ENCODE data around the gene KMT5B. TPM values are rescaled to one million over a fixed set of nuclear protein-coding genes. Genes with fewer than 3 reads are reported as not detected.
A peak's percentile ranks its signal among the peaks of the same experiment; 100 is the strongest.

KMT5B gene
- total and polyA plus RNA-seq, 2 of the 13 experiments (the other 11 are each of a cell fraction or from before 2014, with no cell fraction given) = 17.6 to 23.7 TPM

DNA sequence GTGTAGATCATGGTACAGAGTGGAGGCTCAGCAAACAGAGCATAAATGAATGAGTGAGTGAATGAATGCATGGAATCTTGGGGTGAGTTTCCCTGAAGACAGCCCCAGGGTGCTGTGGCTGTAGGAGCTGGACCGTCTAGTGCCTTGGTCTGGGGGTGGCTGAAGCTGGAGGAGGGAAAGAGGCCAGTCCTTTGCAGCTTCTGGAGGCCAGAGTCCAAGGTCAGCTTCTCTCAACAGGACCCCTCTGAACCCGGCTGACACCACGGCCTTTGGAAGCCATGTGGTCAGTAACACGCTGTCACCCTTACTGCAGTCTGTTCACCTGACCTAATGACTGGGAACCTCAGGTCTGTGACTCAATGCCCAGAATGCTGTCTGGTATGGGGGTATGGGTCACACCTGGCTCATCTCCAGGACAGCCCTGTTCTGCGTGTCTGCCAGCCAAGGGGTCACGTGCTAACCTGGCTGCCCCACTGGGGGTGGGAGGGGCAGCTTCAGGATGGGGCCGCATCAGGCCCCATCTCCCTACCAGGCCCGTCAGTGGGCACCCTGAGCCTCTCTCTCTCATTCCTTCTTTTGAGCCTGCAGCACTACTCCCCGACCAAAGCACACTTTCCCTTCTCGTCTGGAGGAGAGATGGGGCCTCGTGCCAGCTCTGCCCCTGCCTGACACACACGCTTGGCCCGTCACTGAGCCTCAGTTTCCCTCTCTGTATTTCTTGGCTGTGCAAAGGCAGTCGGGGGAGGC lies 67.8 kb downstream of the KMT5B start (continued):
- TF ChIP-seq NAIF1 (CRISPR knock-in tag; IDR thresholded peaks at IDR 0.05; ENCODE audit: borderline replicate concordance) (no peak), ZNF430 (CRISPR knock-in tag; IDR thresholded peaks at IDR 0.05) (peak; percentile 72), ZNF703 (CRISPR knock-in tag; IDR thresholded peaks at IDR 0.05; ENCODE audit: borderline replicate concordance) (no peak), GFI1 (CRISPR knock-in tag; IDR thresholded peaks at IDR 0.05; ENCODE audit: borderline replicate concordance) (peak; percentile 79), SYNCRIP (IDR thresholded peaks at IDR 0.05; ENCODE audit: insufficient read depth, low read depth, low read length) (no peak), KMT2B (CRISPR knock-in tag; IDR thresholded peaks at IDR 0.05) (0 out of 2 replicates have a peak, but pooled peaks have one; percentile 53), SOX6 (IDR thresholded peaks at IDR 0.05) (no peak), SOX6 (CRISPR knock-in tag; IDR thresholded peaks at IDR 0.05) (peak; percentile 92), ZNF136 (CRISPR knock-in tag; IDR thresholded peaks at IDR 0.05; ENCODE audit: low read depth) (0 out of 2 replicates have a peak, but pooled peaks have one; percentile 31), ZNF550 (CRISPR knock-in tag; IDR thresholded peaks at IDR 0.05; ENCODE audit: borderline replicate concordance) (no peak), ZNF432 (CRISPR knock-in tag; IDR thresholded peaks at IDR 0.05; ENCODE audit: borderline replicate concordance) (no peak), ZNF292 (CRISPR knock-in tag; IDR thresholded peaks at IDR 0.05; ENCODE audit: borderline replicate concordance, low read depth) (peak; percentile 73; the same call in 1 of the 2 replicates), KAT2B (IDR thresholded peaks at IDR 0.05; ENCODE audit: borderline replicate concordance, low read depth, low read length) (no peak), ZFP36L1 (CRISPR knock-in tag; IDR thresholded peaks at IDR 0.05) (peak; percentile 88), SMAD9 (CRISPR knock-in tag; IDR thresholded peaks at IDR 0.05) (peak; percentile 81; the same call in 1 of the 2 replicates), REST (IDR thresholded peaks at IDR 0.05; ENCODE audit: borderline replicate concordance in 1 of 2, low read depth in 1 of 2, low read length in 2 of 2) (peak in 1 of 2 experiments; percentile 35; a peak in 1 of 4 replicates), ZEB1 (IDR thresholded peaks at IDR 0.05; ENCODE audit: insufficient replicate concordance, low read depth) (peak; percentile 59), ZNF619 (CRISPR knock-in tag; IDR thresholded peaks at IDR 0.05) (no peak), ZNF232 (CRISPR knock-in tag; IDR thresholded peaks at IDR 0.05; ENCODE audit: borderline replicate concordance) (peak; percentile 37; the same call in 1 of the 2 replicates), ZNF543 (CRISPR knock-in tag; IDR thresholded peaks at IDR 0.05) (no peak), ZNF460 (CRISPR knock-in tag; IDR thresholded peaks at IDR 0.05; ENCODE audit: borderline replicate concordance) (no peak)
- TF ChIP-seq, protein P1, sequence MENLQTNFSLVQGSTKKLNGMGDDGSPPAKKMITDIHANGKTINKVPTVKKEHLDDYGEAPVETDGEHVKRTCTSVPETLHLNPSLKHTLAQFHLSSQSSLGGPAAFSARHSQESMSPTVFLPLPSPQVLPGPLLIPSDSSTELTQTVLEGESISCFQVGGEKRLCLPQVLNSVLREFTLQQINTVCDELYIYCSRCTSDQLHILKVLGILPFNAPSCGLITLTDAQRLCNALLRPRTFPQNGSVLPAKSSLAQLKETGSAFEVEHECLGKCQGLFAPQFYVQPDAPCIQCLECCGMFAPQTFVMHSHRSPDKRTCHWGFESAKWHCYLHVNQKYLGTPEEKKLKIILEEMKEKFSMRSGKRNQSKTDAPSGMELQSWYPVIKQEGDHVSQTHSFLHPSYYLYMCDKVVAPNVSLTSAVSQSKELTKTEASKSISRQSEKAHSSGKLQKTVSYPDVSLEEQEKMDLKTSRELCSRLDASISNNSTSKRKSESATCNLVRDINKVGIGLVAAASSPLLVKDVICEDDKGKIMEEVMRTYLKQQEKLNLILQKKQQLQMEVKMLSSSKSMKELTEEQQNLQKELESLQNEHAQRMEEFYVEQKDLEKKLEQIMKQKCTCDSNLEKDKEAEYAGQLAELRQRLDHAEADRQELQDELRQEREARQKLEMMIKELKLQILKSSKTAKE (CRISPR knock-in tag; IDR thresholded peaks at IDR 0.05; ENCODE audit: borderline replicate concordance) = peak; percentile 95

All from HepG2 (cell line).